ENCODE results near the gene KRT7.

The KRT7 gene

DNA sequence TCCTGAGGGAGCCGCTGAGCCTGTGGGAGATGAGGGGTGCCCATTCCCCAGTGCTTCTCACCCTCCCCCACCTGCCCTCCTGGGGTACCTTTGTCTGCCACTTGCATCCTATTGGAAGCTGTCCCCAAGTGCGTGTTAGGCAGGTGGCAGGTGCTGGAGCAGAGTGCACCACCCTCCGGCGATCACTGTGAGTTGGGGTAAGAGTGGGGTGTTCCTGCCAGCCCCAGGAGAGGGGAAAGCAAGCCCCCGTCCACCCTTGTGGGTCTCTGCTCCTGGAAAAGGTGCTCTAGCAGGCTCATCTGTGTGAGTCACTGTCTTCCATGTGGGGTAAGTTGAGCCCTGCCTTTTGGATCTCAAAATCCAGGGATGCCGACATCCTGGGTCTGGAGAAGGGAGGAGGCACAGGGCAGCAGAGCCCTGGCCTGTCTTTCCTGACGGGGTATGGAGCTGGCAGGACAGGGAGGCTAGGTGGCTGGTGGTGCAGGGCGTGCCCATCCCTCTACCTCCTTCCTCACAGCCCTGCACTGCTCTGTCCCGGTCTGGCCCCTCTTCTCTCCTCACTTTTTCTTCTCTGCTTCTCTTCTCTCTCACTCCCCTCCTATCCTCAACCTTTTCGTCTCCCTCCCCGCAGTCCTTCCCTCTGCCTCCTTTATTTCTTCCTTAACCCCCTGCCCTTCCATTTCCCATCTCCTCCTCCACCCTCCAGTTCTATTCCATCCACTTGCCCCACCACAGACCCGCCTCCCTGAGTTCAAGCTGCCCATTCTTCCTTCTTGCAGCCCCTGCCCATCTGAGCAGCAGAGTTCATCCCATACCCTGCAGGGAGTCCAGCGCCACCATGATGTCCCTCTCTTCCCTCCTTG, 20.1 kb upstream of the KRT7 start:
- DNase-seq: no peak

DNA sequence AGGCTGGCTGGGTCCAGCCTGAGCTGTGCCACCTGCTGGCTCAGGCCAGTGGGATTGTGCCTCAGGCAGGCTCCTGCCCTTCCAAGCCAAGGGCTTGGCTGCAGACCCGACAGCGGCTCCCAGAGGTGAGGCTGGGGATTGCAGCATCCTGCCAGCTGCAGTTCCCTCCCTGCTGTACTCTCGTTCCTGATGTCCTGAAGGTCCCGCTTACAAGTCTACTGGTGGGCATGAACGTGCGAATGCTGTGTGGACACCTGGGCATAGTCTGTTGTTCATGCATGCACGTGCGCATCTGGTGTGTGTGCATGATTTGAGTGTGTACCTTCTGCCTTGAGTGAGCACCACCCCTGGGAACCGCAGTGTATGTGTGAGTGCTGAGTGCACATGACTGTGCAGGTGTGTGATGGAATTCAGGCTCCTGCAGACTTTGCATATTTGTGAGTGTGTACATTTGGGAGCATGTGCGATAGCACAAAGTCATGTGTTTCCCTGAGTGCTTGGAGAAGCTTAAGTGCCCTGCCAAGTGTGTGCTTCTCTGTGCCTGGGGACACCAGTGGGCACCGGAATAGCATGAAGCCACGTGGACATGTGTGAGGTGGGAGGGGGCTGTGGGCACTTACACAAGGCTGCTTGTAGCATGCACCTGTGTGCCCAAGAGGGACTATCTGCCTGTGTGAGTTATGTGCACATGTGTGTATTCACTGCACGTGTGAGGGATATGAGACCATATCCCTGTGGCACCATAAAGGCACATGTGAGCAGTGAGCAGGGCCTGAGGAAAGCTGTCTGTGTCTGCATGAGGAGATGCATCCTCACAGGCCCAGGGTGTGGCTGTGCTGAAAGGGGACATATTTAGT, 19.3 kb upstream of the KRT7 start:
- peak; percentile 47 for DNase-seq

DNA sequence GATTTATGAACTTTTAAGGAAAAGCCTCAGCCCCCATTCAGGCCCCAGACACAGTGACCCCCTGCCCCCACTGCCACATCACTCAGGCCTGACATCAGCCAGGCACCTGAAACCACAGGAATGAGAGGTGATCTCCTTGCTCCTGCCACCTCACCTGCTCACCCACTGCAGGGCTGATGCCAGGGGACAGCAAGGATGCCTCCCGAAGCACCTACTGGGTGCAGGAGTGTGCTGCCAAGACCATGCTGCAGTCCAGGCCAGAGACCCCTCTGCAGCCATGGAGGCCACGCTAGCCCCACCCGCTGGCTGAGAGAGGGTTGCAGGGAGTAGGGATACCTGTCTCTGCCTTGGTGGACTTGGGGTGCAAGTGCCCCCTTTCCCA, 18.6 kb upstream of the KRT7 start:
- no peak for DNase-seq

DNA sequence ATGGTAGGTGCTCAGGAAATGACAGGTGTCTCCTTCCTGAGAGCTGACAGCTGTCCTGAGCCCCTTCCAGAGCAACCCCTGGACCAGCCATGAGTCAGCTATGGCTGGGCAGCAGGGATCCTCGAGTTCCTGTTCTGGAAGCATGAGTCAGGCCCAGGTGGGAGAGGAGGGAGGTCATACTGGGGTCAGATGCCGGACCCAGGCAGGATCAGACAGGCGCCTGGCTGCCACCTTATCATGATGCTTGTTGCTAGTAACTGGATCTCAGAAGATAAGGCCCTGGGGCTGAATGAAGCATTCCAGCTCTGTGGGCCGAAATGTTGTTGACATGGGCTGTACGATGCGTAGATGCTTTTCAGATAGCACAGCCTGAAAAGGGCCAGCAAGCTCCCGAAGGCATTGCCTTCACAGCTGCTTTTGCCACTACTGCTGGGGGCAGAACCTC, 17.4 kb upstream of the KRT7 start:
- no peak for DNase-seq

DNA sequence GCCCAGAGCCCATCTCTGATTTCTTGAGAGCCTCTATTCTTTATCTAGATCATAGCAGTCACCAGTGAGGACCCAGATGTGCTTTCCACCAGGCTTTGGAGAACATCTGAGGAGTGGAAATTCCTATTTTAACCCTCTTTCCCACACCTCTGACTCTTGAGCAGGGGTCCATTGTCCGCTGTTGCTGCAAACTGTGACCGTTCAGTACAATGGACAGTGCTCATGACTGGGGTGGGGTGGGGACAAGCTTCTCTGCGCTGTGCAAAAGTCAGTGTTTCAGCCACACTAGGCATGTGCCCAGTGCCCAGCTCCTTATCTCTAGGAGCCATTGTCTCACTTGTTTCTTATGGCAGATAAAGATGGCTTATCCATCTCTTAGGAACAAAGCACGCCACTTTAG, 16.9 kb upstream of the KRT7 start:
- DNase-seq: no peak

DNA sequence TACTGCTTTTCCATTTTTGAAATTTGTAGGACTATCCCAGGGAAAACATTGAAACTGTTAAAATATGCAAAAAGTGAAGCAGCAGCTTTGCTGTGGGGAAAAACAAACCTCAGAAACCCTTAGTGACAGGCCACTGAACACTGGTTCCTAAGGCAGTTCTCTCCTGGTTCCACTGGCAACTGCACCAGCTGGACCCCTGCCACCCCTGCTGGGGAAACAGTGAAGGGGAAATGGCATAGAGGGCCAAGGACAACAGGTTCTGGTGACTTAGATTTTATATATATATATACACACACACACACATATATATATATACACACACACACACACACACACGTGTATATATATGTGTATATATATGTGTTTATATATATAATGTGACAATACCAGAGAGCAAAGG, 16.2 kb upstream of the KRT7 start:
- DNase-seq: no peak

DNA sequence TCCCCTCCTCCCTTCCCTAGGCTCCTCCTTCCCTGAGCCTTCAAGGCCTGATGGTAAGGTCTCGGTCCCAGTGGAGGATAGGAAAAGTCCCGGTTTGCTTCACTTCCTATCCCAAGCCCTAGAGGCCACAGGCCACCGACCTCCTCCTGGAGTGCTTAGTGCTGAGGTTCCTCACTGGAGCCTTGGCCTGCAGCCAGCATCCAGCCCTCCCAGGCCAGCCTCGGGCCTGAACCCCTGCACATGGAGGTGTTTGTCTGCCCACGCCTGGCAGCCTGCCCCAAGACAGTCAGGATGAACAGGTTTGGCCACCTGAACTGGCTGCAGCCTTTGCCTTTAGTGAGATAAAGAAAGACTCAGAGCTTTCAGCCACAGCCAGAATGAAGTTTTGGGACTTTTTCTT, 15.8 kb upstream of the KRT7 start:
- no peak for DNase-seq

DNA sequence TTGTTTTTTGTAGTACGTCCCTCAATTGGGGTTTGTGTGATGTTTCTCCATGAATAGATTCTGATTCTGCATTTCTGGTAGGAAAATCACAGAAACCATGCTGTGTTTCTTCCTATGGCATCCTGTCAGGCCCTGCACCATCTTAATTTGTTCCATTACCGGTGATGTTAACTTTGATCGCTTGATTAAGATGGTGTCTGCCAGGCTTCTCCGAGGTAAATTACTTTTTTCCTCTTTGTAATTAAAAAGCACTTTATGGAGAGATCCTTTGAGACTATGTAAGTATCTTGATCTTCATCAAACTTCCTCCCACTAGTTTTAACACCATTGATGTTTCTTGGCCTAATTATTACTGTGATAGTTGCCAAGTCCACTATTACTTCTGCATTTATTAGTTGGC, 15.0 kb upstream of the KRT7 start:
- no peak for DNase-seq

DNA sequence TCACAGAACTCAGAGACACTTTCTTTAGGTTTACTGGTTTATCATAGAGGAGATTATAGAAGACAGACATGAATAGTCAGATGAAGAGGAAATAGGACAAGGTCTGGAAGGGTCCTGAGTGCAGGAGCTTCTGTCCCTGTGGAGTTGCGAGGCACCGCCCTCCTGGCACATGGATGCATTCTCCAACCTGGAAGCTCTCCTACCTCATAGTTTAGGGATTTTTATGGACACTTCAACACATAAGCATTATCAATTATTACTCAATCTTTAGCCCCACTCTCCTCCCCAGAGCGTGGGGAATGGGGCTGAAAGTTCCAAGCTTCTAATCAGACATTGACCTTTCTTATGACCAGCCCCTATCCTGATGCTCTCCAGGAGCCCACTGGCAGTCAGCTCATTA, 12.6 kb upstream of the KRT7 start:
- no peak for DNase-seq

DNA sequence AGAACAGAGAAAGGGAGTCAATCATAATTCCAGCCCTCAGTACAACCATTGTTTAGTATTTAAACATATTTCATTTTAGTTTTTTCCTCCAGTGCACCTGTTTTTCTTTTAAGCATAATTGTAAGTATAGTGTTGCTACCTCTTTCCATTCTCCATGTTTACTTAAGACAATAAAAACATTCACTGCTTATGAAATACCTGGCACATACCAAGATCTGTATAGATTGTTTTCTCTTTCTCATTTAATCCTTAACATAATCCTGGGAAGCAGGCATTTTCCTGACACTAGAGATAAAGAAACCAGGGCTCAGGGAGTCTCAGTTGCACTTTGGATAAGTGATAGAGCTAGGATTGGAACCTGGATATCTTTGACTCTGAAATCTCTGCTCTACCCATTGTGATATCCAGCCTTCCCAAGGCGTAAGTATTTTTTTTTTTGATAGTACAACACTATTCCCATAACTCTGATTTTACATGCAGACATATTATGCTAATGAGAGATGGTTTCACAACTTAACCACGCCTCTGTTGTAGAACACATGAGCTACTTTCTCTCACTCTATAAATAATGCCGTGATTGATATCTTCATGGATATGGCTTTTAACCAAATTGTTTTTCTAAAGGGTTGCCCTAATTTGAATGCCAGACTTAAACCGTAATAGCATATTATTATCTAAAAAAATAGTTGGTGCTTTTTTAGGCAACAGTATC, 11.8 kb upstream of the KRT7 start:
- DNase-seq: no peak

DNA sequence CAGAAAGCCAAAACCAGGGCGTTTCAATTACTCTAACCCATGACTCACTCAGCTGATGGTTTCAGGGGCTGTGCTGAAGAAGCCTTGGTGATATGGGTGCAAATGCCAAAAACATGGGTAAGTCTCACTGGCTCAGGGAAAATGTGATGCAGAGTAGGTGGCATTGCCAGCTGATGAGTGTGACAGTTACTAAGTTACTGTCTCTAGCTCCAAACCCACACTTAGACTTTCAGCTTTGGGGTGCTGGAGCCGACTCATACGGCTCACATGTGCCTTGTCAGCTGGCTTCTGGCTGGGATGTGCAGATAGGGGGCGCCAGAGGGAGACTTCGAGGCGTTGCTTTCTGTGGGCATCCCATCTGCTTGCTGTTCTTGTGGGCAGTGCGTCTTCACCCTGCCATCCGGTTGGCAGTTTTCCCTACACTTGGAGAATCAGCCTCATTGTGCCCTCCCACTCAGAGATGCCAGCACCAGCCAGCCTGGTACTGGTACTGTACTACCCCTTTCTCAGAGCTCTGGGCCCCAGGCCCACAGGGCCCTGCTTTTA, 11.1 kb upstream of the KRT7 start:
- peak; percentile 91 for DNase-seq

DNA sequence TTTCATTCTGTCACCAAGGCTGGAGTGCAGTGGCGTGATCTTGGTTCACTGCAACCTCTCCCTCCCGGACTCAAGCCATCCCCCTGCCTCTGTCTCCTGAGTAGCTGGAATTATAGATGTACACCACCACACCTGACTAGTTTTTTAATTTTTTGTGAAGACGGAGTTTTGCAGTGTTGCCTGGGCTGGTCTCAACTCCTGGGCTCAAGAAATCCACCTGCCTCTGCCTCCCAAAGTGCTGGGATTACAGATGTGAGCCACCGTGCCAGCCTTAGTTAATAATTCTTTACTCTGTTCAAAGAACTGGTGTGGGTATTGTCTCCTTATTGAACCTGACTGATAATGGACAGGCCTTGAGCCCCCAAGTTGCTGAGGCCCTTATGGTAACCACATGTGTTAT, 10.4 kb upstream of the KRT7 start:
- no peak for DNase-seq

DNA sequence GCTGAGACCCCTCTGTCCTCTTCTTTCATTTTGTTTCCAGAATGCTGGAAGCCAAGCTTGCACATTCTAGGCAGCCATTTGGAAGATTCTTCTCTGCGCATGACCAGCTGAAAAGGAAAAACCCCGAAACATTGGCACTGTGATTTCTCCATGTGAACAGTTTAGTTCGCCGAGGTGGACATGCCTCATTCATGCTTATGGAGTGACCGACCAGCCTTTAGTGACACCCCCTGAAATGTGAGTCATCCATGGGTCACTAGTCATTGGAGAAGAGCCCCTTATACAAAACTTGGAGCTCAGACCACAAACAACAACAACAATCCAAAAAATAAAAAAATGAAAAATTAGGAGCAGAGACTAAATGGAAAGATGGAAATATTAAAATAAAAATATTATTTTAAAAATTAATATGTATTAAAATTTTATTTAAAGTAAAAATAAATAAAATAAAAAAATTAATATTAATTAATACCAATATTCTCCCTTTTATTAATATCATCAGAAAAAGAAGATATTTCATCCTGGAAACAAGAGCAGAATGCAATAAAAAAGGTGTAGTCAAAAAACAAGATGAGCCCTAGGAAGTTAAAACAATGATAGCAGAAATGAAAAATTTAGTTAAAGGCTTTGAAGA, 9.5 kb upstream of the KRT7 start:
- no peak for DNase-seq

DNA sequence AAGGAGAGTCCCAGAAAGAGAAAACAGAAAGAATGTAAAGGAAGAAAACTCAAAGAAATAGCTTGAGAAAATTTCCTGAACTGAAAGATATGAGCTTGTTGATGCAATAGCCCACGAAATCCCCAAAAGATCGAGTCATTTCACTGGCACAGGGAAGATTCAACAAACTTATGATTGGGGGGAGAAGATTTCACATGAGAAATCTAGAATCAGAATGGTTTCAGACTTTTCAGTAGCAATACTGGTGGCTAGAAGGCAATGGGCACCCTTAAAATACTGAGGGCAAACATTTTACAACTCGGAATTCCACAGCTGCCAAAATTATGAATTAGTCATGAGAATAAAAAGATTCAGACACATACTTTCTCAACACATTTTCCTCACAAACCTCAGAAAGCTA, 8.9 kb upstream of the KRT7 start:
- DNase-seq: no peak

DNA sequence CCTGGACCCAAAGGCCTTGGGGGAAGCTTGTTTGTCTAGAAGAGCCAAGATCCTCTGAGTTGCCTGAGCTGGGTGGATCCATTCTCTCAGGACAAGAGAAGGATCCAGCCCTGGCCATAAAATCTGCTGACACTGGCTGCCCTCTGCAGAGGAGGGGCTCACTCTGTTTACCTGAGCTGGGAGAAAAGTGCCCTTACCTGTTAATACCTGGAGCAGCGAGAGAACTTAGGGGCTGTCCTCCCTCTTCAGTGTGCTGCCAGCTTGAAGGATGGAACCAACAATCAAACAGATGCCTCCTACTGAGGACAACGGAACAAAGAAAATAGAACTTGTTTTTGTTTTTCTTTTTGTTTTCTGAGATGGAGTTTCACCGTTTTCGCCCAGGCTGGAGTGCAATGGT, 7.3 kb upstream of the KRT7 start:
- no peak for DNase-seq

DNA sequence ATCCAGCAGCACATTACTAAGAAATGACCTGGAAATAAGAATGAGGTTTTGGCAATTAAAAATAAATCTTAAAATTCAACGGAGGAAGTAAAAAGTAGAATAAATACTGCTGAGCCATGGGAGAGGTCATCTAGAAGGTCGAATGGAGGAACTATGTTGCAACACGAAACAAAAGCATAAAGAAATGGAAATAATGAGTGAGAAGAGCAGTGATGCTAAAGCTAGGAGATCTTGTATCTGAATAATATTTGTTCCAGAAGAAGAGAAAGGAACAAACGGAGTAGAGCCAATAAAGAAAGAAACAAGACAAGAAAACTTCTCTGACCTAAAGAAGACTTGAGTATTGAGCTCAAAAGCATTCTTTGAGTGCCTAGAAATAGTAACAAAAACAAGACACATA, 6.6 kb upstream of the KRT7 start:
- DNase-seq: no peak

DNA sequence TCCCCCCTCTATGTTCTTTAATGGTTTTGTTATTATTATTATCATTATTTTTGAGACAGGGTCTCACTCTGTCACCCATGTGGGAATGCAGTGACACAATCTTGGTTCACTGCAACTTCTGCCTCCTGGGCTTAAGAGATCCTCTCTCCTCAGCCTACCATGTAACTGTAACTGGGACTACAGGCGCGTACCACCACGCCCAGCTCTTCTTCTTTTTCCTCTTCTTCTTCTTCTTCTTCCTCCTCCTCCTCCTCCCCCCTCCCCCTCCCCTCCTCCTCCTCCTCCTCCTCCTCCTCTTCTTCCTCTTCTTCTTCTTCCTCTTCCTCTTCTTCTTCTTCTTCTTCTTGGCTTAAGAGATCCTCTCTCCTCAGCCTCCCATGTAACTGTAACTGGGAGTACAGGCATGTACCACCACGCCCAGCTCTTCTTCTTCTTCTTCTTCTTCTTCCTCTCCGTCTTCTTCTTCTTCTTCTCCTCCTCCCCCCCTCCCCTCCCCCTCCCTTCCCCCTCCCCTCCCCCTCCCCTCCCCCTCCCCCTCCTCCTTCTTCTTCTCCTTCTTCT, 5.4 kb upstream of the KRT7 start:
- no peak for DNase-seq

DNA sequence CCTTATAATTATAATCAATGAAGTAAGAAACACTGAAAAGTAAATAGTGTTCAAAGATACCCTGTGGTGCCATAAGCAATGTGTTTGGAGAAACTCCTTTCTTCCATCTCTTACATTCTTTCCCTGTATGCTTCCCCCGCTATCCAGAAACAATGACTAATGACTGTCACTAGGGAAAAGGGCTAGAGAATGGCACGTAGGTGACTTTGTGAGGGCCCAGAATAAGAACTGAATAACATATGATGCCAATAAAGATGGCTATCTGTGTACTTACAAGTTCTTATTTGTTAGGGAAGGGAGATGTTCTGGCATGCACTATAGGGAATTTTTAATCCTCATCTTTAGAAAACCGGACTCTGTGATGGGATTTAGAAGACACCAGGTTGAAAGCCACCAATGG, 4.7 kb upstream of the KRT7 start:
- DNase-seq: no peak

DNA sequence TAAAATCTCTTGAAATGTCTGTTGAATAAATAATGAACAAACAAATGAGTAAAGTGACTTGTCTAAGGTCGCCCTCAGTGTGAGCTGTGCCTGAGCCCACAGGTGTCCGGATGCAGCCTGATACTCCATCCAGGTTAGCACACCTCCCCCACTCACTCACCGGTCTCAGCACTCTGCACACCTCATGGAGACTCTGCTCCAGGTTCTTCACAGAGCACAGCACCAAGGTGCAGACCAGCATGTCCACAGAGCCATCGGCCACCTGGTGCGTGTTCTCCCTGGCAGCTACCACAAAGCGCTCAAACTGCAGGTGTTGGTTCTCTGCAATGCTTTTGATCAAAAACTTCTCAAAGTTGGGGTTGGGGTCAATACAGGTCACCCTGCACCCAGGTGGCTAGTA, 4.1 kb upstream of the KRT7 start:
- DNase-seq: no peak

DNA sequence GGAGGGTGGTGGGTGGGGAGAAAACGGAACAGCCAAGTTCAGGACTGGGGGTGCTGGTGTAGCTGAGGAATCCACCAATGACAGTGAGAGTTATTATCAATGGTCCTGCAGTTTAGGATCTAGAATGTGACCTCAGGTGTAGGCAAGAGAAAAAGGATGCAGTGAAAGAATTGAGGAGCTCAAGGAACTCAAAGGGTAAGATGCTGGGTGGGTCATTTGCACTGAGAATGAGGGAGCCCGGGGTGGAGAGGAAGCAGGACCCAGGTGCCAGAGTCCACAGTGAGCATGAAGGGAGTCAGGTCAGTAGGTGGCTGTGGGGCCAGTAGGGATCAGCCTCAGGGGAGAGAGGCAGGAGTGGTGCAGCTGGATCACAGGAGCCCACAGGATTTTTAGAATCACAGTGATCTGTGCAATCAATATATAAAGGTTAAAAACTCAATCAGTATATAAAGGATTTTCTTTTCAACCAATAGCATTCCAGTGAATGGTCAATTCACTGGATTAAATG, 3.2 kb upstream of the KRT7 start:
- DNase-seq: no peak

DNA sequence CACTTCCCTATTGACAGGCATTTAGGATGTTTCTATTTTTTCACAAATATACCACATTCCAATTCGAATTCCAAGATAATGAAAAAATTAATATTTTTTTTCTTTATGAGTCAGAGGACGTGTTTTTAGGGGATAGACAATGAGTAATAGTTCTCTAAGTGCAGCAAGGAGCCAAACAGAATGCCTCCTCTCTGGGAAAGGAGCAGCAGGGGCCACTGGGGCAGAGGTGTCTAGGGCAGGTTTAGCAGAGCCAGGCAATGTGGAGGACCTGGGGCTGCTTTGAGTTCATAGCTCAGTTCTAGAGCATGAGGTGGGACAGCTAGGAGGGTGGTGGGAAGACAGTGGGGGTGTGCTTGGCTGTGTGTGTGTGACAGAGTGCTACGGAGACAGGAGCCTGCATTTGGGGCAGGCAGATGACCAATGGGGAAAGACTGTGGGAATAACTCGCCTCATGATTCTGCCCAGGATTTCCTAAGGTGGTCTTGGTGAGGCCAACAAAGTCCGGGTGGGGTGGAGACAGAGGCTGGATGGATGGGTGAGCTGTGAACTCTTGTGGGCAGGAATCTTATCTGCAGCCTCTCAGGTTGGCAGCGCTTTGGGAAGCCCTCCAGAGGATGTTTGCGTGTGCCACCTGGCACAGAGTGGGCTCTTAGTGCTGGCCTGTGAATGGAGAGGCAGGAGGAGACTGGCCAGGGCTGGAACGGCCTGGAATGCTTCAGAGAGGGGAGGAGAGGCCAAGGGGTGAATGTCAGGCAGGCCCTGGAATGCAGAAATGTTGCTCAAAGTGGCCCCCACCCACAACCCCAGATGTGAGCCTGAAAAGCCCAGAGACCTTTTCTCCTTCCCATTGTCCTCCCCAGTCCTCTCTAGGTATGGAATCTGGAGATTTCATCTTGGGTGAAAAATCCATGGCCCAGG, 2.4 kb upstream of the KRT7 start:
- DNase-seq: no peak
